Sigmoid colon (tissue), 4 donors: ENCODE data around the gene ARG2.

Experiments
- CTCF ChIP-seq, 4 experiments: fragments of 450-650 bp in 3 of 4; fragments of 200-600 bp in 1 of 4; IDR thresholded peaks; one replicate each; pipeline ENCODE4 v1.5.1; 2016 to 2019; ENCODE audit warnings: antibody characterized with exemption in 4 of 4, mild to moderate bottlenecking in 3 of 4, moderate library complexity in 2 of 4
- EP300 ChIP-seq, 4 donors: sonication (generic); formaldehyde crosslinking; IDR thresholded peaks; one replicate each; pipeline ENCODE4 v1.6.1; 2017; ENCODE audit warnings: antibody characterized with exemption in 4 of 4
- POLR2A ChIP-seq, 2 donors: fragments of 450-650 bp; IDR thresholded peaks; one replicate each; pipeline ENCODE4 v1.6.1; 2016; ENCODE audit warnings: antibody characterized with exemption in 2 of 2, mild to moderate bottlenecking in 2 of 2, moderate library complexity in 2 of 2
- POLR2AphosphoS5 ChIP-seq, 4 donors: sonication (generic); formaldehyde crosslinking; IDR thresholded peaks; one replicate each; pipeline ENCODE4 v1.6.1; 2017; ENCODE audit warnings: antibody characterized with exemption in 4 of 4

DNA sequence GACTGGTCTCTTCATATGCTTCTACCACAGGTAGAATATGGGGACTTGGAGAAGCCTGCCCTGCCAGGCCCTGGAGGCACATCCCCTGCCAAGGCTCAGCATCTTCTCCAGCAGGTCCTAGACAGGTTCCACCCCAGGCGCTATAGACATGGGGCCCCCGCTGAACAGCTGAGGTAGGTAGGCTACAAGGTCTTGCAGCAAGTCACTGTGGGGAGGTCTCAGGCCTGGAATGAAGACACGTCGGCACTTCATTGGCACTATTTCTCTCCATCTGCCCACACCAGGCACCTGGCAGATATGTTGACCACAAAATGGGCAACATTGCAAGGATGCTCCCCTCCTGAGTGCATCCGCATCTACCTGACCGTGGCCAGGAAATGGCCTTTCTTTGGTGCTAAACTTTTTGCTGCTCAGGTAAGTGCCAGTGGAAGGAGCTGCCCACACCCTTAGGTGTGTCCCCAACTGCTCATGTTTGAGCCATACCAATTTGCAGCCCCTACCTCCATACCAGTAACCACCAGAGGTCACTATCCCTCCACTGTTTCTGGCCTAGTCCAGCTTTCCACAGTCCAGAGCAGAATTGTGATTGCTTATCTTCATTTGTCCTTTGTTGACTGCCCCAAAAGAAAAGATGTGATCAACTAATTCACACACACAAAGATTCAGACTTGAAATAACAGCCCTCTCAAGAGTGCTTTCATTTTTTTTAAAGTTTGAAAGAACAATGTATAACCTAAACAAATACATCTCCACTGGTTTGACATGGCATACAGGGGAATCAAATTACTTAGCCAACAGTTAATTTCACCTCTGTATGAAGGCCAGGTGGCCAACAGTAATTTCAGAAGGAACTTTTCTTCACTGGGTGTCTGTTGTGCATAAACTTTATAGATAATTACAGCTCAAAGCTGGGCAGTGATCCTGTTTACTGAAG lies 35.7 kb upstream of the ARG2 start:
- TF ChIP-seq POLR2A (IDR thresholded peaks at IDR 0.05) = no peak
- peak; percentile 34 to 54 (median 42) for TF ChIP-seq CTCF (IDR thresholded peaks at IDR 0.05)
- no peak for TF ChIP-seq POLR2AphosphoS5 (IDR thresholded peaks at IDR 0.05)
- no peak for TF ChIP-seq EP300 (IDR thresholded peaks at IDR 0.05)
